PC-3 (cell line): Measurements from ENCODE around the gene GULP1. TPM values are rescaled to one million over a fixed set of nuclear protein-coding genes. Genes with fewer than 3 reads are reported as not detected.

Experiments
- ATAC-seq: fragments of 200-7000 bp; cut with Tn5 transposase; 2 replicates; pipeline ENCODE4 v1.9.1; 2020; ENCODE audit warnings: mild to moderate bottlenecking, moderate library complexity
- BruUV-seq: library from RNA; stranded (reverse); fragments of 400-500 nt; replicated peaks from 2 replicates; lab custom pipeline; 2021; lab: Mats Ljungman, UMichigan
- CTCF ChIA-PET: fragments of 300-600 bp; sonication (Branson Sonifier 250); formaldehyde crosslinking; loops from one replicate; lab custom pipeline; 2022; ENCODE audit warnings: antibody characterized with exemption; lab: Charles Lee
- POLR2A ChIA-PET: fragments of 300-600 bp; sonication (Branson Sonifier 250); formaldehyde crosslinking; loops from one replicate; lab custom pipeline; 2022; ENCODE audit warnings: antibody characterized with exemption; ENCODE audit not compliant: unreplicated experiment; lab: Charles Lee
- DNase-seq: peaks from one replicate; pipeline ENCODE4 v3.0.0-alpha.2; 2015
- H2AFZ ChIP-seq: fragments of 300-600 bp; sonication (generic); 2 replicates; pipeline ENCODE4 v1.6.0; 2016; ENCODE audit warnings: antibody characterized with exemption, low read length
- H3F3A ChIP-seq: fragments of 300-600 bp; sonication (generic); one replicate; pipeline ENCODE4 v1.6.0; 2017; ENCODE audit warnings: antibody characterized with exemption, low read length, control low read depth, mild to moderate bottlenecking; ENCODE audit not compliant: unreplicated experiment
- H3K27ac ChIP-seq: fragments of 300-600 bp; sonication (generic); 2 replicates; pipeline ENCODE4 v1.5.1; 2016; ENCODE audit warnings: mild to moderate bottlenecking, low read length
- H3K27me3 ChIP-seq: fragments of 300-600 bp; sonication (generic); 2 replicates; pipeline ENCODE4 v1.6.1; 2016; ENCODE audit warnings: low read length, mixed read lengths
- H3K36me3 ChIP-seq: fragments of 300-600 bp; sonication (generic); 2 replicates; pipeline ENCODE4 v1.6.1; 2016; ENCODE audit warnings: low read depth, mixed run types, low read length, mixed read lengths
- H3K4me1 ChIP-seq: fragments of 300-600 bp; sonication (generic); 2 replicates; pipeline ENCODE4 v1.5.1; 2016; ENCODE audit warnings: low read length; ENCODE audit not compliant: insufficient read depth
- H3K4me2 ChIP-seq: fragments of 300-600 bp; sonication (generic); 2 replicates; pipeline ENCODE4 v1.6.0; 2016; ENCODE audit warnings: low read length
- H3K4me3 ChIP-seq: fragments of 300-600 bp; sonication (generic); 2 replicates; pipeline ENCODE4 v1.5.1; 2016; ENCODE audit warnings: mild to moderate bottlenecking, low read length, mixed read lengths
- H3K79me2 ChIP-seq: fragments of 300-600 bp; sonication (generic); 2 replicates; pipeline ENCODE4 v1.6.1; 2017; ENCODE audit warnings: low read length, mixed read lengths
- H3K9ac ChIP-seq: fragments of 300-600 bp; sonication (generic); 2 replicates; pipeline ENCODE4 v1.6.0; 2016; ENCODE audit warnings: mild to moderate bottlenecking, low read length
- H3K9me2 ChIP-seq: fragments of 300-600 bp; sonication (generic); replicated peaks from 2 replicates; pipeline ENCODE4 v1.6.1; 2016; ENCODE audit warnings: mixed run types, low read length, mixed read lengths
- H3K9me3 ChIP-seq: fragments of 300-600 bp; sonication (generic); 2 replicates; pipeline ENCODE4 v1.6.1; 2016; ENCODE audit warnings: low read length, mixed read lengths
- H4K20me1 ChIP-seq: fragments of 300-600 bp; sonication (generic); 2 replicates; pipeline ENCODE4 v1.6.1; 2016; ENCODE audit warnings: low read length, mixed read lengths
- CTCF ChIP-seq: fragments of 300-600 bp; sonication (generic); conservative IDR thresholded peaks from 2 replicates; pipeline ENCODE4 v1.5.1; 2017; ENCODE audit warnings: antibody characterized with exemption, low read depth, mild to moderate bottlenecking, low read length
- EZH2 ChIP-seq: fragments of 300-600 bp; sonication (generic); IDR thresholded peaks from one replicate; pipeline ENCODE4 v1.6.1; 2017; ENCODE audit warnings: antibody characterized with exemption, mild to moderate bottlenecking, low read length; ENCODE audit not compliant: unreplicated experiment
- EZH2phosphoT487 ChIP-seq: fragments of 300-600 bp; sonication (generic); IDR thresholded peaks from 2 replicates; pipeline ENCODE4 v1.6.1; 2018; ENCODE audit warnings: mild to moderate bottlenecking, antibody characterized with exemption, low read length, borderline replicate concordance
- intact Hi-C: fragments of 100-400 bp; cut with micrococcal nuclease; formaldehyde crosslinking; loops from 2 replicates; pipeline ENCODE4 v1.9.0; 2023
- total RNA-seq: library from RNA; depleted of rRNA; stranded (reverse); fragments of >200 nt; gene quantifications from 2 replicates; pipeline ENCODE4 v1.2.3, GENCODE V29; 2014

Gene GULP1
- total RNA-seq, 1 experiment from 2014 or later: 25.5 TPM

DNA sequence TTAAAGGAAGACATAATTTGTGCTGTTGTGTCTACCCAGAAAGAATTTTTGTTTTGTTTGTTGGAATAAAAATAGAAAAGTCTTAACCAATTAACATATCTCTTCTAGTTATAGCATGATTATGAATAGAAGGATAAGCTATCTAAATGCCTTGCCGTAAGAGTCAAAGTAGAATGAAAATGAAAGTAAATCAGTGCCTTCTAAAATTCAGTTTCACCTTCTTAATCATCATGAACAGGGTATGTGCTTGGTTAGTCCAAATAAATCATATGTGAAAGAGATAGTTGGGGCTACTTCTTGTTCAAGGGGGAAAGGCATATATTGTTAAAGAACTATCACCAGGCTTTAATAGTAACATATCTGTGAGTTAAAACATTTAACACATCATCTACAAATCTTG is 91.5 kb downstream of the GULP1 start:
- TF ChIP-seq EZH2 (no peak), CTCF (no peak), EZH2phosphoT487 (no peak)
- BruUV-seq: no TSS peak
- POLR2A ChIA-PET: no interaction called here
- Histone ChIP-seq H3K4me1 (peaks cover 29% of the 10 kb centered on the region), H3K27me3 (no peaks in the 10 kb centered on the region), H3F3A (peaks cover 4% of the 10 kb centered on the region), H2AFZ (no peak overlapping the region), H3K79me2 (peaks cover 15% of the 10 kb centered on the region; the same call in 1 of the 2 replicates), H3K36me3 (peaks cover 16% of the 10 kb centered on the region; the same call in 1 of the 2 replicates), H3K9me2 (no peaks in the 10 kb centered on the region), H3K4me2 (no peak overlapping the region), H3K9me3 (0 out of 2 replicates have a peak, but pooled peaks cover 4% of the 10 kb centered on the region), H3K27ac (no peak overlapping the region), H4K20me1 (no peaks in the 10 kb centered on the region), H3K4me3 (no peak overlapping the region), H3K9ac (no peak overlapping the region)
- CTCF ChIA-PET: no interaction called here
- intact Hi-C loops: loop anchor here (5.0 kb wide), 1 partner anchor 124 kb away; no protein-coding TSS in a partner anchor
- ATAC-seq: no peak
- DNase-seq: no peak

DNA sequence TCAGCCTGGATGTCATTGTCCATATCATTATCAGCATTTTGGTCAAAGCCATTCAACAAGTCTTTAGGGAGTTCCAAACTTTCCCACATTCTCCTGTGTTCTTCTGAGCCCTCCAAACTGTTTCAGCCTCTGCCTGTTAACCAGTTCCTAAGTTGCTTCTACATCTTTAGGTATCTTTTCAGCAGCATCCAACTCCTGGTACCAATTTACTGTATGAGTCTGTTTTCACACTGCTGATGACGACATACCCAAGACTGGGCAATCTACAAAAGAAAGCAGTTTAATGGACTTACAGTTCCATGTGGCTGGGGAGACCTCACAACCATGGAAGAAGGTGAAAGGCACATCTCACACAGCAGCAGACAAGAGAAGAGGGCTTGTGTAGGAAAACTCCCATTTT is 94.2 kb downstream of the GULP1 start:
- BruUV-seq: no TSS peak

More for the DNA sequence above, 94.2 kb downstream of the GULP1 start:
- Histone ChIP-seq H3K9ac (no peak overlapping the region), H3K27me3 (no peaks in the 10 kb centered on the region), H3K79me2 (peaks cover 15% of the 10 kb centered on the region; the same call in 1 of the 2 replicates), H3F3A (peaks cover 4% of the 10 kb centered on the region), H3K4me1 (peaks cover 19% of the 10 kb centered on the region), H3K9me2 (no peaks in the 10 kb centered on the region), H2AFZ (no peak overlapping the region), H3K4me2 (no peak overlapping the region), H3K27ac (no peak overlapping the region), H3K4me3 (no peak overlapping the region), H3K9me3 (0 out of 2 replicates have a peak, but pooled peaks cover 4% of the 10 kb centered on the region), H3K36me3 (peaks cover 16% of the 10 kb centered on the region; the same call in 1 of the 2 replicates), H4K20me1 (no peaks in the 10 kb centered on the region)
- intact Hi-C loops: no loop called here
- no peak for TF ChIP-seq EZH2phosphoT487
- TF ChIP-seq EZH2: no peak
- TF ChIP-seq CTCF: no peak
- POLR2A ChIA-PET: no interaction called here
- DNase-seq: no peak
- no peak for ATAC-seq
- CTCF ChIA-PET: no interaction called here
